K562 (cell line): Measurements from ENCODE around the gene CMBL. TPM values are rescaled to one million over a fixed set of nuclear protein-coding genes. Genes with fewer than 3 reads are reported as not detected.

Source experiments
- ATF7 ChIP-seq: fragments of 450-650 bp; IDR thresholded peaks from 2 replicates; pipeline ENCODE4 v1.7.1; 2014; ENCODE audit warnings: mild to moderate bottlenecking, moderate library complexity
- BCL6 ChIP-seq: fragments of 250-450 bp; sonication (Bioruptor Pico); IDR thresholded peaks from 2 replicates; pipeline ENCODE4 v1.4.0; 2020
- CBX1 ChIP-seq: sonication (generic); IDR thresholded peaks from 2 replicates; pipeline ENCODE4 v1.6.1; 2016; ENCODE audit warnings: antibody characterized with exemption, low read depth, mild to moderate bottlenecking
- CHD2 ChIP-seq: IDR thresholded peaks from 2 replicates; pipeline ENCODE4 v1.6.1; 2011; ENCODE audit warnings: low read depth, low read length
- CREM ChIP-seq: IDR thresholded peaks from 2 replicates; pipeline ENCODE4 v1.6.1; 2014; ENCODE audit warnings: antibody characterized with exemption, low read depth
- GTF2A2 ChIP-seq: IDR thresholded peaks from 2 replicates; pipeline ENCODE4 v1.6.1; 2016; ENCODE audit warnings: mild to moderate bottlenecking, missing genetic modification characterization, missing compliant biosample characterization
- MEF2A ChIP-seq: IDR thresholded peaks from 2 replicates; pipeline ENCODE4 v1.6.1; 2011; ENCODE audit warnings: low read depth, mild to moderate bottlenecking, low read length, moderate library complexity; ENCODE audit not compliant: control insufficient read depth
- NFE2L1 ChIP-seq: fragments of 450-650 bp; IDR thresholded peaks from 2 replicates; pipeline ENCODE4 v1.6.1; 2016; ENCODE audit warnings: missing genetic modification characterization, low read depth, mild to moderate bottlenecking, missing compliant biosample characterization, moderate library complexity, borderline replicate concordance
- NFIX ChIP-seq: fragments of 250-450 bp; sonication (Bioruptor Pico); IDR thresholded peaks from 2 replicates; pipeline ENCODE4 v1.4.0; 2020; ENCODE audit warnings: low read depth, mild to moderate bottlenecking, moderate library complexity
- NFRKB ChIP-seq: fragments of 450-650 bp; IDR thresholded peaks from 2 replicates; pipeline ENCODE4 v1.6.1; 2016; ENCODE audit warnings: low read depth
- RBFOX2 ChIP-seq: fragments of 200-400 bp; formaldehyde crosslinking; IDR thresholded peaks from 2 replicates; pipeline ENCODE4 v1.6.1; 2017; ENCODE audit warnings: low read depth, mild to moderate bottlenecking, low read length, moderate library complexity
- RUNX1 ChIP-seq: sonication (generic); IDR thresholded peaks from 2 replicates; pipeline ENCODE4 v1.6.1; 2016; ENCODE audit warnings: antibody characterized with exemption, low read depth
- SP2 ChIP-seq: IDR thresholded peaks from 2 replicates; pipeline ENCODE4 v1.6.1; 2011; ENCODE audit warnings: mild to moderate bottlenecking, low read depth, low read length, moderate library complexity; ENCODE audit not compliant: poor library complexity, severe bottlenecking; ENCODE audit errors: extremely low read depth
- SRSF3 ChIP-seq: fragments of 200-400 bp; formaldehyde crosslinking; IDR thresholded peaks from 2 replicates; pipeline ENCODE4 v1.6.1; 2016; ENCODE audit warnings: mild to moderate bottlenecking, low read length, moderate library complexity; ENCODE audit not compliant: insufficient read depth
- STAT5B ChIP-seq: fragments of 250-450 bp; sonication (Bioruptor Pico); IDR thresholded peaks from 2 replicates; pipeline ENCODE4 v1.8.0; 2021; ENCODE audit warnings: mild to moderate bottlenecking, inconsistent platforms
- TAF9B ChIP-seq: fragments of 450-650 bp; IDR thresholded peaks from 2 replicates; pipeline ENCODE4 v1.6.1; 2018; ENCODE audit warnings: mild to moderate bottlenecking; ENCODE audit not compliant: partially characterized antibody
- ZNF699 ChIP-seq: fragments of 250-450 bp; sonication (Bioruptor Pico); IDR thresholded peaks from 2 replicates; pipeline ENCODE4 v1.8.0; 2021; ENCODE audit warnings: mild to moderate bottlenecking, moderate library complexity; ENCODE audit not compliant: insufficient replicate concordance
- ZNF717 ChIP-seq: fragments of 250-450 bp; sonication (Bioruptor Pico); IDR thresholded peaks from 2 replicates; pipeline ENCODE4 v1.5.0; 2021
- ZNF77 ChIP-seq: fragments of 250-450 bp; sonication (Bioruptor Pico); IDR thresholded peaks from 2 replicates; pipeline ENCODE4 v1.5.0; 2020
- polyA plus RNA-seq, 8 experiments: library from polyadenylated mRNA; depleted of rRNA in 4 of 8; stranded (reverse) in 5 of 8; unstranded in 3 of 8; fragments of >200 nt; fragmentation: Nextera tagmentation in 2 of 8; fragmentation: Illumina TruSeq in 1 of 8; extraction: Ambion mirVana in 2 of 8; extraction: Trizol in 1 of 8; gene quantifications; 2 replicates each; pipeline versions ENCODE4 v1.2.1 to v1.2.3, GENCODE V29; 2011 to 2014; ENCODE audit warnings: inconsistent platforms in 1 of 8, missing spikeins in 1 of 8
- total RNA-seq, 7 experiments: library from RNA; depleted of rRNA in 6 of 7; stranded (reverse); fragments of >200 nt in 6 of 7; fragmentation: Illumina TruSeq in 2 of 7; extraction: Trizol in 2 of 7; gene quantifications; 2 replicates each; pipeline versions ENCODE4 v1.2.1 to v1.2.3, GENCODE V29; 2011 to 2021; ENCODE audit warnings: low replicate concordance in 1 of 7
- TF ChIP-seq, protein P1 (sequence below): IDR thresholded peaks from 2 replicates; pipeline ENCODE4 v1.6.1; 2011; ENCODE audit warnings: borderline replicate concordance, low read depth, mild to moderate bottlenecking, moderate library complexity, low read length; ENCODE audit not compliant: insufficient read depth, poor library complexity, severe bottlenecking
- TF ChIP-seq, protein P2 (sequence below): fragments of 450-650 bp; IDR thresholded peaks from 2 replicates; pipeline ENCODE4 v1.7.0; 2016; ENCODE audit warnings: borderline replicate concordance
- TF ChIP-seq, protein P3 (sequence below): fragments of 450-650 bp; formaldehyde crosslinking; IDR thresholded peaks from 2 replicates; pipeline ENCODE4 v1.4.0; 2020; ENCODE audit warnings: mild to moderate bottlenecking, moderate library complexity
- TF ChIP-seq, protein P4 (sequence below): fragments of 250-450 bp; sonication (Bioruptor Pico); IDR thresholded peaks from 2 replicates; pipeline ENCODE4 v1.5.0; 2021
- TF ChIP-seq, protein P5 (sequence below): fragments of 250-450 bp; sonication (Bioruptor Pico); IDR thresholded peaks from 2 replicates; pipeline ENCODE4 v1.9.0; 2021; ENCODE audit warnings: mild to moderate bottlenecking

CMBL gene
- total and polyA plus RNA-seq, 9 of the 15 experiments (the other 6 are each of a cell fraction or from before 2014, with no cell fraction given): 22.6 to 192 (median 71.1) TPM

DNA sequence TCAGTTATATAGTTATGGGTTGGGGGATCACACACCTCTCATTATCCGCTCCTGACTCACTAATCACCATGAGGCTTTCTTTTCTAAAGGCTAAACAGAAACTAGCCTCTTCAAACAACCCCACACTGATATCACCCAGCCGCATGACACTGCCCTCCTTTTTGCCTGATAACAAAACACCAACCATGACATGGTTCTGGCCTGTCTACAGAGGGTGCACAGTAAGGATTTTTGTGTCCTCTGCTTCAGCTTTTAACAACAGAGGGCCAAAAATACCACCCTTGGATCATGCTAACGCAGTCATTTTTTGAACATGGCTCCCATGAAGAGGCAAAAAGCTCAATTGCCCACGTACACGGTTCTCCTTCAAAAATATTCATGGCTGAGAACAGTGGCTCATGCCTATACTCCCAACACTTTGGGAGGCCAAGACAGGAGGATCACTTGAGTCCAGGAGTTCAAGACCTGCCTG is 4.0 kb downstream of the CMBL start (continued):
- TF ChIP-seq, protein P1, sequence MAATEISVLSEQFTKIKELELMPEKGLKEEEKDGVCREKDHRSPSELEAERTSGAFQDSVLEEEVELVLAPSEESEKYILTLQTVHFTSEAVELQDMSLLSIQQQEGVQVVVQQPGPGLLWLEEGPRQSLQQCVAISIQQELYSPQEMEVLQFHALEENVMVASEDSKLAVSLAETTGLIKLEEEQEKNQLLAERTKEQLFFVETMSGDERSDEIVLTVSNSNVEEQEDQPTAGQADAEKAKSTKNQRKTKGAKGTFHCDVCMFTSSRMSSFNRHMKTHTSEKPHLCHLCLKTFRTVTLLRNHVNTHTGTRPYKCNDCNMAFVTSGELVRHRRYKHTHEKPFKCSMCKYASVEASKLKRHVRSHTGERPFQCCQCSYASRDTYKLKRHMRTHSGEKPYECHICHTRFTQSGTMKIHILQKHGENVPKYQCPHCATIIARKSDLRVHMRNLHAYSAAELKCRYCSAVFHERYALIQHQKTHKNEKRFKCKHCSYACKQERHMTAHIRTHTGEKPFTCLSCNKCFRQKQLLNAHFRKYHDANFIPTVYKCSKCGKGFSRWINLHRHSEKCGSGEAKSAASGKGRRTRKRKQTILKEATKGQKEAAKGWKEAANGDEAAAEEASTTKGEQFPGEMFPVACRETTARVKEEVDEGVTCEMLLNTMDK: no peak
- TF ChIP-seq GTF2A2 (tag) (peak; percentile 65; the same call in 1 of the 2 replicates), BCL6 (CRISPR knock-in tag) (peak; percentile 79; the same call in 1 of the 2 replicates), NFRKB (no peak; the same call in none of the 2 replicates), TAF9B (peak; percentile 40), ZNF77 (CRISPR knock-in tag) (no peak), SP2 (no peak), ZNF717 (CRISPR knock-in tag) (no peak), RBFOX2 (no peak), MEF2A (no peak), CREM (peak; percentile 71), CHD2 (no peak), SRSF3 (no peak), ZNF699 (no peak), RUNX1 (no peak), STAT5B (CRISPR knock-in tag) (no peak), NFE2L1 (no peak; the same call in 1 of the 2 replicates), NFIX (CRISPR knock-in tag) (no peak), CBX1 (peak; percentile 57; the same call in 1 of the 2 replicates), ATF7 (peak; percentile 37; the same call in 1 of the 2 replicates)
- TF ChIP-seq, protein P2, sequence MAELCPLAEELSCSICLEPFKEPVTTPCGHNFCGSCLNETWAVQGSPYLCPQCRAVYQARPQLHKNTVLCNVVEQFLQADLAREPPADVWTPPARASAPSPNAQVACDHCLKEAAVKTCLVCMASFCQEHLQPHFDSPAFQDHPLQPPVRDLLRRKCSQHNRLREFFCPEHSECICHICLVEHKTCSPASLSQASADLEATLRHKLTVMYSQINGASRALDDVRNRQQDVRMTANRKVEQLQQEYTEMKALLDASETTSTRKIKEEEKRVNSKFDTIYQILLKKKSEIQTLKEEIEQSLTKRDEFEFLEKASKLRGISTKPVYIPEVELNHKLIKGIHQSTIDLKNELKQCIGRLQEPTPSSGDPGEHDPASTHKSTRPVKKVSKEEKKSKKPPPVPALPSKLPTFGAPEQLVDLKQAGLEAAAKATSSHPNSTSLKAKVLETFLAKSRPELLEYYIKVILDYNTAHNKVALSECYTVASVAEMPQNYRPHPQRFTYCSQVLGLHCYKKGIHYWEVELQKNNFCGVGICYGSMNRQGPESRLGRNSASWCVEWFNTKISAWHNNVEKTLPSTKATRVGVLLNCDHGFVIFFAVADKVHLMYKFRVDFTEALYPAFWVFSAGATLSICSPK: no peak
- TF ChIP-seq, protein P3, sequence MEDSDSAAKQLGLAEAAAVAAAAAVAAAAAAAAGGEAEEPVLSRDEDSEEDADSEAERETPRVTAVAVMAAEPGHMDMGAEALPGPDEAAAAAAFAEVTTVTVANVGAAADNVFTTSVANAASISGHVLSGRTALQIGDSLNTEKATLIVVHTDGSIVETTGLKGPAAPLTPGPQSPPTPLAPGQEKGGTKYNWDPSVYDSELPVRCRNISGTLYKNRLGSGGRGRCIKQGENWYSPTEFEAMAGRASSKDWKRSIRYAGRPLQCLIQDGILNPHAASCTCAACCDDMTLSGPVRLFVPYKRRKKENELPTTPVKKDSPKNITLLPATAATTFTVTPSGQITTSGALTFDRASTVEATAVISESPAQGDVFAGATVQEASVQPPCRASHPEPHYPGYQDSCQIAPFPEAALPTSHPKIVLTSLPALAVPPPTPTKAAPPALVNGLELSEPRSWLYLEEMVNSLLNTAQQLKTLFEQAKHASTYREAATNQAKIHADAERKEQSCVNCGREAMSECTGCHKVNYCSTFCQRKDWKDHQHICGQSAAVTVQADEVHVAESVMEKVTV: peak; percentile 57
- TF ChIP-seq, protein P4, sequence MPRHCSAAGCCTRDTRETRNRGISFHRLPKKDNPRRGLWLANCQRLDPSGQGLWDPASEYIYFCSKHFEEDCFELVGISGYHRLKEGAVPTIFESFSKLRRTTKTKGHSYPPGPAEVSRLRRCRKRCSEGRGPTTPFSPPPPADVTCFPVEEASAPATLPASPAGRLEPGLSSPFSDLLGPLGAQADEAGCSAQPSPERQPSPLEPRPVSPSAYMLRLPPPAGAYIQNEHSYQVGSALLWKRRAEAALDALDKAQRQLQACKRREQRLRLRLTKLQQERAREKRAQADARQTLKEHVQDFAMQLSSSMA: no peak
- TF ChIP-seq, protein P5, sequence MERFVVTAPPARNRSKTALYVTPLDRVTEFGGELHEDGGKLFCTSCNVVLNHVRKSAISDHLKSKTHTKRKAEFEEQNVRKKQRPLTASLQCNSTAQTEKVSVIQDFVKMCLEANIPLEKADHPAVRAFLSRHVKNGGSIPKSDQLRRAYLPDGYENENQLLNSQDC (CRISPR knock-in tag): no peak
